Measurements from ENCODE around the gene USP17L24. TPM values are rescaled to one million over a fixed set of nuclear protein-coding genes. Genes with fewer than 3 reads are reported as not detected.
"Not testable (repeated sequence)": the region's sequence is repeated elsewhere in the genome, so short reads cannot be mapped to it uniquely, and the experiment has no call there.

The USP17L24 gene
- total RNA-seq, 1 experiment from 2014 or later, result not detected

DNA sequence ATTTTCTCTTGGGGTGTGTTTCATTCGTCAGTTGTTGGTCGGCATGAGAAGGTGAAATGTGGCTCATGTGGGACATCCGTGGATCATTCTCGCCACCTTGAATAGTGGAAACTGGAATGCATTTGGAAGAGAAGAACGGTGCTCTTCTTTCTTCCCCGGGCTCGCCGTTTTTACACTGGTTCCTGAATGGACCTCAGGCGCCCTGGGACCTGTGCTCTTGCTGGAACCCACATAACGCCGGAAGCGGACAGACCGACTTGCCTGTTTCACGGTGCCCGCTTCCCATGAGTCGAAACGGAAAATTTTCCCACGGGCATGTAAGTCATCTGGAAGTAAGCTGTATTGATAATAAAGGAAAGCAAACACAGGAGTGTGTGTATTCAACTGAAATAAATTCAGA is 25.9 kb downstream of the USP17L24 start:
- intact Hi-C loops (cut with micrococcal nuclease; ENCODE audit: unreplicated experiment); H3K27me3 ChIP-seq (replicated peaks; ENCODE audit: insufficient read depth, low read depth, low read length, poor library complexity); H3K36me3 ChIP-seq (ENCODE audit: insufficient read depth, low read length, poor library complexity, severe bottlenecking); H3K27ac ChIP-seq (ENCODE audit: low read depth, low read length, poor library complexity, severe bottlenecking); CTCF ChIA-PET; H3K4me3 ChIP-seq (ENCODE audit: low read depth, low read length, poor library complexity, severe bottlenecking); POLR2A ChIA-PET (ENCODE audit: low non-redundant PET); H3K9me3 ChIP-seq (ENCODE audit: low read depth, low read length, poor library complexity, severe bottlenecking); DNase-seq (ENCODE audit: low spot score); H3K4me1 ChIP-seq (ENCODE audit: insufficient read depth, low read length, poor library complexity, severe bottlenecking); BruUV-seq (replicated peaks): not testable (repeated sequence)

DNA sequence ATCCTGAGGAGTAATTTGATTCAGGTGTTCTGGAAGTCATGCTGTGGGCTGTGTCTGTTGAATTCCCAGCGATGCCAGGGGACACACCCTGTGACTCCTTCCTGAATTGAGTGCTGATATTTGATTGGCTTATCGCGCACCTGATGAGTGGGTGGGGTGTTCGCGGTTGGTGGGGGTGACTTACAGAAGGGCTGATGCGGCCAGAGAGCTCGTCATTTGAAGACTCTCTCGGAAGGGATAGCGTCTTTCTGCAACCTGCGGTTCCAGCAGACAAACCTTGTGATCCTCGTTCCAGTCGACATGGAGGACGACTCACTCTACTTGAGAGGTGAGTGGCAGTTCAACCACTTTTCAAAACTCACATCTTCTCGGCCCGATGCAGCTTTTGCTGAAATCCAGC is 28.4 kb downstream of the USP17L24 start, which contains the start of gene USP17L29:
TSS of gene USP17L29 (plus strand) at position 301 of the 400 bp plus-strand sequence. CDS start at position 301, 0 bp downstream.
- CTCF ChIA-PET; DNase-seq (ENCODE audit: low spot score); H3K4me1 ChIP-seq (ENCODE audit: insufficient read depth, low read length, poor library complexity, severe bottlenecking); H3K4me3 ChIP-seq (ENCODE audit: low read depth, low read length, poor library complexity, severe bottlenecking); POLR2A ChIA-PET (ENCODE audit: low non-redundant PET); H3K9me3 ChIP-seq (ENCODE audit: low read depth, low read length, poor library complexity, severe bottlenecking); H3K27me3 ChIP-seq (replicated peaks; ENCODE audit: insufficient read depth, low read depth, low read length, poor library complexity); H3K36me3 ChIP-seq (ENCODE audit: insufficient read depth, low read length, poor library complexity, severe bottlenecking); BruUV-seq (replicated peaks); H3K27ac ChIP-seq (ENCODE audit: low read depth, low read length, poor library complexity, severe bottlenecking); intact Hi-C loops (cut with micrococcal nuclease; ENCODE audit: unreplicated experiment): not testable (repeated sequence)

DNA sequence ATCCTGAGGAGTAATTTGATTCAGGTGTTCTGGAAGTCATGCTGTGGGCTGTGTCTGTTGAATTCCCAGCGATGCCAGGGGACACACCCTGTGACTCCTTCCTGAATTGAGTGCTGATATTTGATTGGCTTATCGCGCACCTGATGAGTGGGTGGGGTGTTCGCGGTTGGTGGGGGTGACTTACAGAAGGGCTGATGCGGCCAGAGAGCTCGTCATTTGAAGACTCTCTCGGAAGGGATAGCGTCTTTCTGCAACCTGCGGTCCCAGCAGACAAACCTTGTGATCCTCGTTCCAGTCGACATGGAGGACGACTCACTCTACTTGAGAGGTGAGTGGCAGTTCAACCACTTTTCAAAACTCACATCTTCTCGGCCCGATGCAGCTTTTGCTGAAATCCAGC is 37.9 kb downstream of the USP17L24 start, which contains the start of gene USP17L30:
TSS of gene USP17L30 (plus strand) at position 301 of the 400 bp plus-strand sequence. CDS start at position 301, 0 bp downstream.
- H3K4me3 ChIP-seq (ENCODE audit: low read depth, low read length, poor library complexity, severe bottlenecking); DNase-seq (ENCODE audit: low spot score); H3K27me3 ChIP-seq (replicated peaks; ENCODE audit: insufficient read depth, low read depth, low read length, poor library complexity); POLR2A ChIA-PET (ENCODE audit: low non-redundant PET); CTCF ChIA-PET; H3K36me3 ChIP-seq (ENCODE audit: insufficient read depth, low read length, poor library complexity, severe bottlenecking); BruUV-seq (replicated peaks); intact Hi-C loops (cut with micrococcal nuclease; ENCODE audit: unreplicated experiment); H3K9me3 ChIP-seq (ENCODE audit: low read depth, low read length, poor library complexity, severe bottlenecking); H3K4me1 ChIP-seq (ENCODE audit: insufficient read depth, low read length, poor library complexity, severe bottlenecking); H3K27ac ChIP-seq (ENCODE audit: low read depth, low read length, poor library complexity, severe bottlenecking): not testable (repeated sequence)

Other genes starting within 250 kb of the USP17L24 start
- not detected in 2 replicates for gene FAM90A26, start 154.8 kb upstream of the USP17L24 start, total RNA-seq (2021)
- not detected in 2 replicates for gene USP17L10, start 114.5 kb upstream of the USP17L24 start, total RNA-seq (2021)
- gene USP17L11, start 109.8 kb upstream of the USP17L24 start, total RNA-seq (2021), result 0.24 TPM in 1 of 2 replicates, not detected in the other
- not detected in 2 replicates for gene USP17L12, start 105.0 kb upstream of the USP17L24 start, total RNA-seq (2021)
- not detected in 2 replicates for gene USP17L13, start 100.3 kb upstream of the USP17L24 start, total RNA-seq (2021)
- not detected in 2 replicates for gene USP17L15, start 90.8 kb upstream of the USP17L24 start, total RNA-seq (2021)
- not detected in 2 replicates for gene USP17L17, start 81.3 kb upstream of the USP17L24 start, total RNA-seq (2021)
- not detected in 2 replicates for gene USP17L18, start 76.5 kb upstream of the USP17L24 start, total RNA-seq (2021)
- not detected in 2 replicates for gene USP17L19, start 71.8 kb upstream of the USP17L24 start, total RNA-seq (2021)
- gene USP17L20, start 67.0 kb upstream of the USP17L24 start, total RNA-seq (2021), result not detected in 2 replicates
- not detected in 2 replicates for gene USP17L21, start 62.3 kb upstream of the USP17L24 start, total RNA-seq (2021)
- not detected in 2 replicates for gene USP17L22, start 57.5 kb upstream of the USP17L24 start, total RNA-seq (2021)
- gene USP17L25, start 4.7 kb downstream of the USP17L24 start, total RNA-seq (2021), result not detected in 2 replicates
- gene USP17L26, start 9.5 kb downstream of the USP17L24 start, total RNA-seq (2021), result not detected in 2 replicates
- not detected in 2 replicates for gene USP17L5, start 14.2 kb downstream of the USP17L24 start, total RNA-seq (2021)
- not detected in 2 replicates for gene USP17L27, start 19.0 kb downstream of the USP17L24 start, total RNA-seq (2021)
- not detected in 2 replicates for gene USP17L28, start 23.7 kb downstream of the USP17L24 start, total RNA-seq (2021)
- not detected in 2 replicates for gene USP17L29, start 28.5 kb downstream of the USP17L24 start, total RNA-seq (2021)
- not detected in 2 replicates for gene USP17L30, start 38.0 kb downstream of the USP17L24 start, total RNA-seq (2021)
- gene DEFB131A, start 119.2 kb downstream of the USP17L24 start, total RNA-seq (2021), result not detected in 2 replicates